ENCODE measurements around the gene TBRG1.

The TBRG1 gene, protein sequence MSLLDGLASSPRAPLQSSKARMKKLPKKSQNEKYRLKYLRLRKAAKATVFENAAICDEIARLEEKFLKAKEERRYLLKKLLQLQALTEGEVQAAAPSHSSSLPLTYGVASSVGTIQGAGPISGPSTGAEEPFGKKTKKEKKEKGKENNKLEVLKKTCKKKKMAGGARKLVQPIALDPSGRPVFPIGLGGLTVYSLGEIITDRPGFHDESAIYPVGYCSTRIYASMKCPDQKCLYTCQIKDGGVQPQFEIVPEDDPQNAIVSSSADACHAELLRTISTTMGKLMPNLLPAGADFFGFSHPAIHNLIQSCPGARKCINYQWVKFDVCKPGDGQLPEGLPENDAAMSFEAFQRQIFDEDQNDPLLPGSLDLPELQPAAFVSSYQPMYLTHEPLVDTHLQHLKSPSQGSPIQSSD

DNA sequence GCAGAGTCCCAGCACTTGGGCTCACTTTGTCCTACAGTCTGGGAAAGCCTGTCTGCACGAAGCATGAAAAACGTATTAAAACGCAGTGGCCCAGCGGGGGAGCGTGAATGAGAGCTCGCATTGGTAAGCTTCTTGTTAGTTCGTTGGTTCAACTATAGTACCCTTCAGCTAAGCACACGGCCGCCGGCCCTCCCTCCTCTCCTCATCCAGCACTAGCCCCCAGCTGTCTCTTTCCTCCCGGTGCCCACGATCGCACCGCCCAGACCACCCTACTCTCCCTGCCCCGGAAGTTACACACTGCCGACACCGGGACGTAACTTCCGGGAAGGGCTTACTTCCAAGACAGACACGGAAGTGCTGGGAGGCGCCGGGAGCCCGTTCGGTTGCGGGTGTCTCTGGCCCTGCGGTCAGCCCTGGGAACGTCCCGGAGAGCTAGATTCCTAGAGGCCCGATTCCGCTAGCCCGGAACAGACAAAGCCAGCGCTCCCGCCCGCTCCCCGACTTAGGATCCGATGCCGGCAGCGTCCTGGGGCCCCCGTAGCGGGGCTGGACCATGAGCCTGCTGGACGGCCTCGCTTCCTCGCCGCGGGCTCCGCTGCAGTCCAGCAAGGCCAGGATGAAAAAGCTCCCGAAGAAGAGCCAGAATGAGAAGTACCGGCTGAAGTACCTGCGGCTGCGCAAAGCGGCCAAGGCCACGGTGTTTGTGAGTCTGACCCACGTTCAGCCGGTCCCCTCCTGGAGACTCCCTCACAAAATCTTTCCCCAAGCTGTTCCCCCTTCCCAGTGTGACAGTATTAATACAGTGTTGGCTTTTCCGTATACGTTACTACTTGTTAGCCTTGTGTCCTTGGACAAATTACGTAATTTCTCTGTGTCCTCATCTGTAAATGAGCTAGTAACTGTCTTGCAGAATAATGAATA, at the start of gene TBRG1:
Gene TBRG1 (plus strand): TSS at position 334 of the 921 bp plus-strand sequence. CDS start 220 bp downstream, at position 554.
- peak; percentile 88 to 91 for DNase-seq (ENCODE audit: low spot score in 2 of 2)
- in situ Hi-C loops (cut with MboI; ENCODE audit: low sequenced_read_pairs) = no loop called here
- Histone ChIP-seq H3K27me3 (ENCODE audit: low read depth) (peaks cover 8% of the 10 kb centered on the region; the same call in 1 of the 2 replicates), H3K9me3 (no peaks in the 10 kb centered on the region), H3K36me3 (replicated peaks) (peaks cover 31% of the 10 kb centered on the region), H3K4me1 (peaks cover 3% of the 10 kb centered on the region; the same call in 1 of the 2 replicates), H3K4me3 (peak within 1 kb of the TSS; percentile 86)

DNA sequence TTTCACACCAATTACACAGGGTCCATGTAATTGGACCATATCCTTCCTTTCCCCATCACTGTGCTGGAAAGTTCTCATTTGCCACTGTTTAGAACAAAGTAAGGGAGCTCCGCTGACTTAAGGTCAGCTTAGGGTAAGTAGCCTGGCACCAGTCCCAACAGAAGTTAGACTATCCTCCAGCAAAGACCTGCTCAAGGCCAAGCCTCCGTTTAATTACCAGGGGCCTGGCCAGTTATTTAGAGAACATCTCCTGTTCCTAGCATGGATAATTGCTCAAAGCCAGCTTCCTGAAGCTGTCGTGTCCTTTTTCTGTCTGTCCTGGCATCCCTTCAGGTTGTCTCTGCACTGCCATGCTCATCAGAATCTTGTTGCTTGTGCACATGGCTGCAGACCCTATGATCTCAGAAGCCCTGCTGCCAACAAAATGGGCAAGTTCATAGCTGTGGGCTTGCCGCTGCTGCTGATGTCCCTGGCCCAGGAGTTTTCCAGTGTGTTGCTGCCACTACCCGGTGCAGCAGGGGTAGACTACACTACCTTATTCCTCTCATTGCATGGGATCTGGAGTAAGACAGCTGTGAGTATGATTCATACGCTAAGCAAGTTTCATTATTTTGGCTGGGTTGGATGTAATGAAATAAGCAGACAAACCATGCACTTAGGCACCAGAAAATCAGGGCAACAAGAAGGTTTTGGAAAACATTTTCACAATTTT, 44.8 kb upstream of the TBRG1 start:
- DNase-seq (ENCODE audit: low spot score in 2 of 2) = no peak
- H3K4me1 ChIP-seq = no peaks in the 10 kb centered on the region
- in situ Hi-C loops (cut with MboI; ENCODE audit: low sequenced_read_pairs) = loop anchor here (25.0 kb wide), 2 partner anchors 166 to 491 kb away; partner anchors contain the start of gene OR8B4
- no peak overlapping the region for H3K4me3 ChIP-seq
- H3K27me3 ChIP-seq (ENCODE audit: low read depth) = no peaks in the 10 kb centered on the region; the same call in 1 of the 2 replicates
- no peaks in the 10 kb centered on the region for H3K9me3 ChIP-seq
- H3K36me3 ChIP-seq (replicated peaks) = no peaks in the 10 kb centered on the region

GRCh38 chr11:124578761-124579160, 43.9 kb upstream of the TBRG1 start:
- Histone ChIP-seq H3K27me3 (ENCODE audit: low read depth) (peaks cover 4% of the 10 kb centered on the region; the same call in 1 of the 2 replicates), H3K4me3 (no peak overlapping the region), H3K9me3 (no peaks in the 10 kb centered on the region), H3K4me1 (no peaks in the 10 kb centered on the region), H3K36me3 (replicated peaks) (no peaks in the 10 kb centered on the region)
- in situ Hi-C loops (cut with MboI; ENCODE audit: low sequenced_read_pairs) = loop anchor here (25.0 kb wide), 2 partner anchors 166 to 491 kb away; partner anchors contain the start of gene OR8B4
- no peak for DNase-seq (ENCODE audit: low spot score in 2 of 2)

DNA sequence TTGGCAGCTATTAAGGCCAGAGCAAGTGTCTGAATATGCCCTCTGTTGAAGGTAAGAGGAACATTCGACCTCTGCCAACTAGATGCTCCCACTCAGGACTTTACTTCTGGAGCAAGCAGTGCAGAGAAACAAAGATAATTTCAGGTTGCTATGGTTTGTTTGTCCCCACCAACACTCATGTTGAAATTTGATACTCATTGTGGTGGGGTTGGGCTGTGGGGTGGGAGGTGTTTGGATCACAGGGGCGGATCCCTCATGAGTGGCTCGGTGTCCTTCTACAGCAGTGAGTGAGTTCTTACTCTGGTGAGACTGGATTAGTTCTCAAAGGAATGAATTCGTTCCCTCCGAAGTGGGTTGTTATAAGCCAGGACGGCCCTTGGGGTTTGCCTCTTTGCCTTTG, 40.8 kb upstream of the TBRG1 start:
- no peaks in the 10 kb centered on the region for H3K36me3 ChIP-seq (replicated peaks)
- in situ Hi-C loops (cut with MboI; ENCODE audit: low sequenced_read_pairs) = loop anchor here (25.0 kb wide), 2 partner anchors 170 to 495 kb away; partner anchors contain the start of gene OR8B4
- no peaks in the 10 kb centered on the region for H3K9me3 ChIP-seq
- no peak overlapping the region for H3K4me3 ChIP-seq
- peaks cover 9% of the 10 kb centered on the region for H3K27me3 ChIP-seq (ENCODE audit: low read depth)
- H3K4me1 ChIP-seq = no peaks in the 10 kb centered on the region
- DNase-seq (ENCODE audit: low spot score in 2 of 2) = no peak

GRCh38 chr11:124582565-124582964, 40.1 kb upstream of the TBRG1 start:
- H3K27me3 ChIP-seq (ENCODE audit: low read depth) = peaks cover 9% of the 10 kb centered on the region
- no peaks in the 10 kb centered on the region for H3K9me3 ChIP-seq
- no peak overlapping the region for H3K4me3 ChIP-seq
- H3K36me3 ChIP-seq (replicated peaks) = no peaks in the 10 kb centered on the region
- no peaks in the 10 kb centered on the region for H3K4me1 ChIP-seq
- in situ Hi-C loops (cut with MboI; ENCODE audit: low sequenced_read_pairs) = loop anchor here (25.0 kb wide), 2 partner anchors 170 to 495 kb away; partner anchors contain the start of gene OR8B4
- no peak for DNase-seq (ENCODE audit: low spot score in 2 of 2)

- H3K36me3 ChIP-seq (replicated peaks) = no peaks in the 10 kb centered on the region
- in situ Hi-C loops (cut with MboI; ENCODE audit: low sequenced_read_pairs) = loop anchor here (25.0 kb wide), 2 partner anchors 171 to 496 kb away; partner anchors contain the start of gene OR8B4
These were observed 38.9 kb upstream of the TBRG1 start for GRCh38 chr11:124583781-124584180.

GRCh38 chr11:124584681-124585372, 37.8 kb upstream of the TBRG1 start:
- H3K4me1 ChIP-seq = no peaks in the 10 kb centered on the region
- peaks cover 9% of the 10 kb centered on the region; the same call in 1 of the 2 replicates for H3K27me3 ChIP-seq (ENCODE audit: low read depth)
- H3K4me3 ChIP-seq = no peak overlapping the region
- in situ Hi-C loops (cut with MboI; ENCODE audit: low sequenced_read_pairs) = loop anchor here (25.0 kb wide), 2 partner anchors 173 to 498 kb away; partner anchors contain the start of gene OR8B4
- H3K36me3 ChIP-seq (replicated peaks) = no peaks in the 10 kb centered on the region
- DNase-seq (ENCODE audit: low spot score in 2 of 2) = no peak
- H3K9me3 ChIP-seq = no peaks in the 10 kb centered on the region

More at GRCh38 chr11:124583781-124584180, 38.9 kb upstream of the TBRG1 start:
- Histone ChIP-seq H3K4me1 (no peaks in the 10 kb centered on the region), H3K27me3 (ENCODE audit: low read depth) (peaks cover 9% of the 10 kb centered on the region), H3K4me3 (no peak overlapping the region), H3K9me3 (no peaks in the 10 kb centered on the region)
- no peak for DNase-seq (ENCODE audit: low spot score in 2 of 2)

DNA sequence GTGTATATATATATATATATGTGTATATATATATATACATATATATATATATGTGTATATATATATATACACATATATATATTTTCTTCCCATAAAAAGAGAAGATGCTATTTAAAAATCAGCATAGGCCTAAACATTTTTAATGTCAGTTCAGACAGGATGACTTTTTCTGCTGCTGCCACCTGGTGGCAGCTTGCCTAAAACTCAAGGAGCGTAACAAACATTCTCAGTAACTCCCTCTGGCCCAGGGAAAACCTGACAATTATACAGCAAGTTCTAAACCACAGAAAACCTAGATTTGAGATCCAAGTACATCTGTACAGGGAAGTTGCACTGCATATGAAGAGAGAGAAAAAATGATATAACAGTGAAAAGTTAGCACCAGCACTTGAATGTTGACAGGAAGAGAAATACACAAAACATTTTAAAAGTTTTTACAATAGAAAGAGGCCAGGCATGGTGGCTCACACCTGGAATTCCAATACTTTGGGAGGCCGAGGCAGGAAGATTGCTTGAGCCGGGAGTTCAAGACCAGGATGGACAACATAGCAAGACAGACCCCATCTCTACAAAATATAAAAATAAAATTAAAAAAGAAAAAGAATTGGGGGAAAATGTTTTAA, 36.3 kb upstream of the TBRG1 start:
- no peaks in the 10 kb centered on the region for H3K4me1 ChIP-seq
- no peaks in the 10 kb centered on the region for H3K9me3 ChIP-seq
- peak; percentile 34 to 67 for DNase-seq (ENCODE audit: low spot score in 2 of 2)
- peaks cover 9% of the 10 kb centered on the region; the same call in 1 of the 2 replicates for H3K27me3 ChIP-seq (ENCODE audit: low read depth)
- in situ Hi-C loops (cut with MboI; ENCODE audit: low sequenced_read_pairs) = loop anchor here (25.0 kb wide), 2 partner anchors 174 to 499 kb away; partner anchors contain the start of gene OR8B4
- H3K4me3 ChIP-seq = no peak overlapping the region
- no peaks in the 10 kb centered on the region for H3K36me3 ChIP-seq (replicated peaks)

- DNase-seq (ENCODE audit: low spot score in 2 of 2) = no peak
- Histone ChIP-seq H3K36me3 (replicated peaks) (no peaks in the 10 kb centered on the region), H3K27me3 (ENCODE audit: low read depth) (peaks cover 3% of the 10 kb centered on the region; the same call in 1 of the 2 replicates), H3K4me3 (no peak overlapping the region), H3K9me3 (no peaks in the 10 kb centered on the region), H3K4me1 (no peaks in the 10 kb centered on the region)
- in situ Hi-C loops (cut with MboI; ENCODE audit: low sequenced_read_pairs) = loop anchor here (25.0 kb wide), 2 partner anchors 179 to 504 kb away; partner anchors contain the start of gene OR8B4
These were observed 31.2 kb upstream of the TBRG1 start for GRCh38 chr11:124591430-124591829.

GRCh38 chr11:124592627-124593026, 30.0 kb upstream of the TBRG1 start:
- H3K4me3 ChIP-seq = no peak overlapping the region
- no peaks in the 10 kb centered on the region for H3K4me1 ChIP-seq
- H3K27me3 ChIP-seq (ENCODE audit: low read depth) = peaks cover 3% of the 10 kb centered on the region; the same call in 1 of the 2 replicates
- DNase-seq (ENCODE audit: low spot score in 2 of 2) = no peak
- no peaks in the 10 kb centered on the region for H3K36me3 ChIP-seq (replicated peaks)
- no peaks in the 10 kb centered on the region for H3K9me3 ChIP-seq
- in situ Hi-C loops (cut with MboI; ENCODE audit: low sequenced_read_pairs) = loop anchor here (25.0 kb wide), 2 partner anchors 180 to 505 kb away; partner anchors contain the start of gene OR8B4

- no peaks in the 10 kb centered on the region for H3K36me3 ChIP-seq (replicated peaks)
- no peak for DNase-seq (ENCODE audit: low spot score in 2 of 2)
- no peak overlapping the region for H3K4me3 ChIP-seq
- no peaks in the 10 kb centered on the region for H3K4me1 ChIP-seq
- H3K27me3 ChIP-seq (ENCODE audit: low read depth) = peaks cover 3% of the 10 kb centered on the region
- in situ Hi-C loops (cut with MboI; ENCODE audit: low sequenced_read_pairs) = loop anchor here (25.0 kb wide), 2 partner anchors 183 to 508 kb away; partner anchors contain the start of gene OR8B4
- no peaks in the 10 kb centered on the region for H3K9me3 ChIP-seq
These were observed 27.4 kb upstream of the TBRG1 start for GRCh38 chr11:124595302-124595701.

DNA sequence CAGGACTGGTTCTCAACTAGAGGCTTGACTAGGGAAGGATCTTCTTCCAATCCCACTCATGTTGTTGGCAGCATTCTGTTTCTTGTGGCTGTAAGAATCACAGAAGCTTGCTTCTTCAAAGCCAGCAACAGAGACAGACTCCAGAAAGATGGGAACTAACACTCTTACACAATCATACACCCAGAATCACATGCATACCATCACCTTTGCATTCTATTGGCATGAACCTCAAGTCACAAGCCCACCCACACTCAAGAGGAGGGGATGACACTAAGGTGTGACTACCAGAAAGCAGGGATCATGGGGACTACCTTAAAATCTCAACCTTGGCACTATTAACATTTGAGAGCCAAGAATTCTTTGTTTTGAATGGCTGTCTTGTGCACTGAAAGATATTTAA, 25.0 kb upstream of the TBRG1 start:
- H3K4me3 ChIP-seq = no peak overlapping the region
- no peaks in the 10 kb centered on the region for H3K9me3 ChIP-seq
- peaks cover 3% of the 10 kb centered on the region for H3K27me3 ChIP-seq (ENCODE audit: low read depth)
- in situ Hi-C loops (cut with MboI; ENCODE audit: low sequenced_read_pairs) = loop anchor here (25.0 kb wide), 2 partner anchors 185 to 510 kb away; partner anchors contain the start of gene OR8B4
- DNase-seq (ENCODE audit: low spot score in 2 of 2) = no peak
- H3K4me1 ChIP-seq = no peaks in the 10 kb centered on the region
- H3K36me3 ChIP-seq (replicated peaks) = no peaks in the 10 kb centered on the region
